HG03520 (cell line): ENCODE measurements around the gene CNTN1.

Experiments
- ATAC-seq: cut with Tn5 transposase; IDR thresholded peaks from one replicate; pipeline ENCODE4 v1.9.1; 2021; ENCODE audit warnings: mild to moderate bottlenecking, moderate library complexity; ENCODE audit not compliant: unreplicated experiment

CNTN1 gene

GRCh38 chr12:41096797-41097196 lies 404.6 kb downstream of the CNTN1 start:
- no peak for ATAC-seq

GRCh38 chr12:41100572-41100971 lies 408.3 kb downstream of the CNTN1 start:
- ATAC-seq = no peak

GRCh38 chr12:41101806-41102205 lies 409.6 kb downstream of the CNTN1 start:
- ATAC-seq = no peak

GRCh38 chr12:41103614-41104013 lies 411.4 kb downstream of the CNTN1 start:
- ATAC-seq = no peak

- ATAC-seq = no peak
Measured at GRCh38 chr12:41106315-41106714, 414.1 kb downstream of the CNTN1 start.

GRCh38 chr12:41108032-41108431 lies 415.8 kb downstream of the CNTN1 start:
- no peak for ATAC-seq

- ATAC-seq = no peak
Measured at GRCh38 chr12:41112903-41113302, 420.7 kb downstream of the CNTN1 start.

- ATAC-seq = no peak
Measured at GRCh38 chr12:41120211-41120610, 428.0 kb downstream of the CNTN1 start.

GRCh38 chr12:41121374-41121773 lies 429.1 kb downstream of the CNTN1 start:
- no peak for ATAC-seq
